Measurements from ENCODE around the gene IL17RD. TPM values are rescaled to one million over a fixed set of nuclear protein-coding genes. Genes with fewer than 3 reads are reported as not detected.
A peak's percentile ranks its signal among the peaks of the same experiment; 100 is the strongest.

IL17RD gene
- total RNA-seq, 1 experiment from 2014 or later, result 1.2 TPM

DNA sequence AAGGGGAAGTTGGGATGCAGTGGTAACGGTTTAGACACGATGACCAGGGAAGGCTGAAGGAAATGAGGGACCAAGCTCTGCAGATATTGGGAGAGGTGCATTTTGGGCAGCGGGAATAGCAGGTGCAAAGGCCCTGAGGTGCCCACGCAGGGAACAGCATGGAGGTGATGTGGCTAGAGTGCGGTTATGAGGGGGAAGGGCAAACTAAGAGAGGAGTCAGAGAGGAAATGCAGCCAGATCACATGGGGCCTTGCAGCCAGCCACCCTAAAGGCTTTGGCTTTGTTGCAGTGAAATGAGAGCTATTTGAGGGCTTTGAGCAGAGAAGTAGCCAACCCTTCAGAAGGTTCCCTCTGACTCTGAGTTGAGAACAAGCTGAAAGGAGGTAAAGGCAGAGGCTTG, 102.1 kb downstream of the IL17RD start:
- in situ Hi-C loops (cut with HindIII; ENCODE audit: low pct_unique_long_range_greater_than_20kb, low sequenced_read_pairs), result no loop called here

DNA sequence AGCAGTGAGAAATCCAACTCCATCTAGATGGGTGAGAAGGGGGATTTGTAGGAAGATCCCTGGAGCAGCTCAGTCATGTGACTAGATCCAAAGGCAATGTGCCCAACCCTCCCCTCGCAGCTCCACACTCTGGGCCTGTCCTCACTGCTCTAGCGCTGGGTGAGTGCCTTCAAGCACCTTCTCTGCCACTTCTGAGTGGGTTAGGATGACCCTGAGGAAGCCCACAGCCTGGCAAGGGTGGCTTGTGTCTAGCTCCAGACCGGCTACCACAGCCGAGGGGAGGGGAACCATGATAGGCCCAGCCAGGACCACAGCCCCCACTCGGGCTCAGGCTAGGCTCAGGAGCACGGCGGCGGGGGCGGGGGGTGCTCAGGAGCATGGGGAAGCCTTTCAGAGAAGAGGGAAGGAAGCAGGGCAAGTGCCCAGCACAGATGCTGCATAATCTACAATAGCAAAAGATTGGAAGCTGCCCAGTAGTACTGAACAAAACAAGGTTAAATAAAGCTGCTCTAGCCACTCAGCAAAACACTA, 103.0 kb downstream of the IL17RD start:
- in situ Hi-C loops (cut with HindIII; ENCODE audit: low pct_unique_long_range_greater_than_20kb, low sequenced_read_pairs), result no loop called here
- no peak for DNase-seq (ENCODE audit: low read depth, low spot score)

More for the DNA sequence above, 102.1 kb downstream of the IL17RD start:
- DNase-seq (ENCODE audit: low read depth, low spot score), result no peak

DNA sequence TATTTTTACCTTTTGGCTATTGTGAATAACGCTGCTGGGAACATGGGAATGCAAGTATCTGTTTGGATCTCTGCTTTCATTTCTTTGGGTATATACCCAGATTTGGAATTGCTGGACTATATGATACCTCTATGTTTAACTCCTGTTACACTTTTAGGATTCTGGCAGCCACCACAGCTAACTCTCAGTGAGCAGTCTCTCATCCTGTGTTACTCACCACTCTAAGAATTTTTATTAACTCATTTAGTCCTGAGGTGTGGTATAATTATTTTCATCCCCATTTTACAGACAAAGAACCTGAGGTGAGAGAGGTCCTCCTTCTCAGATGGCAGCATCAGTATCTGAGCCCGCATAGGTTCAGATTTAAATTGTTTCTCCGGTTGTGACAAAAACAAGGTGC, 103.6 kb downstream of the IL17RD start:
- DNase-seq (ENCODE audit: low read depth, low spot score), result no peak
- in situ Hi-C loops (cut with HindIII; ENCODE audit: low pct_unique_long_range_greater_than_20kb, low sequenced_read_pairs), result no loop called here

DNA sequence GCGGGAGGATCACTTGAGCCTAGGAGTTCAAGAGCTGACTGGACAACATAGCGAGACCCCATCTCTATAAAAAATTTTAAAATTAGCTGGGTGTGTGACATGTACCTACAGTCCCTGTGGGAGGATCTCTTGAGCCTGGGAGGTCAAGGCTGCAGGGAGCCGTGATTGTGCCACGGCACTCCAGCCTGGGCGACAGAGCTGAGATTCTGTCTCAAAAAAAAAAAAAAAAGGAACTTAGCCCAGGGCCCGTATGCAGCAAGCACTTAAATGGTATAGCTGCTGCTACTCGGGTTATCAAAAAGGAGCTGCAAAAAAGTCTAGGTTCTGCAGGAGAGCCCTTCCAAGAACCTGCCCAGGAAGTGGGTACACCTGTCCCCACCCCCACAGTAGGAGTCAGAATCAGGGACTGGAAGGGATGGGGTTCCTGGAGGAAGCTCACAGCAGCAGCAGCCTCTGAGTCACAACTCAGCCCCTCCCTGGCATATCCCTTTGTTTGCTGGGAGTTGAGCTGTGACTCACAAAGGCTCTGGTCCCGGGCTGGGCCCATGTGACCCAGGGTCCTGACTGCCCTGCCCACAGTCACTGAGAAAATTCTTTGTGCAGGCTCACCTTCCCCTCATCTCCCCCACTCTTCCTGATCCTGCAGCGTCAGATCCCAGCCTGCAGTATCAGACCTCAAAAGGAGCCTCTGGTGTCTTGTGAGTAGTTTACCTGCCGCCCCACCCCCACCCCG, 104.9 kb downstream of the IL17RD start, which contains the start of gene SPATA12:
Gene SPATA12 (plus strand): TSS at position 576 of the 733 bp plus-strand sequence. CDS start 13,031 bp downstream, outside the sequence.
- in situ Hi-C loops (cut with HindIII; ENCODE audit: low pct_unique_long_range_greater_than_20kb, low sequenced_read_pairs), result no loop called here
- peak; percentile 90 for DNase-seq (ENCODE audit: low read depth, low spot score)

DNA sequence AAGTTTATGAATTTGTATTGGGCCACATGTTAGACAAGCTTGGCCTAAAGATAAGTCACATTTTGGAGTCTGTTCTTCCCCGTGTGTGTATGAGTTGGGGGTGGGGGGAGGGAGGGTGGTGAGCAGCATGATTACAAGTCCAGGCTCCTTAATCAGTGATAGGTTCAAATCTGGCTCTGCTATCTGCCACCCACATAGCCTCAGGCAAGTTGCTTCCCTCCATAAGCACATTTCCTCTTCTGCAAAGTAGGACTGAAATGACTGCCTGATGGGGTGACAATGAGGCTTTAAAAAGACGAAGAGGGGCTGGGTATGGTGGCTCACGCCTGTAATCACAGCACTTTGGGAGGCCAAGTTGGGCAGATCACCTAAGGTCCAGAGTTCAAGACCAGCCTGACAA, 105.7 kb downstream of the IL17RD start:
- no peak for DNase-seq (ENCODE audit: low read depth, low spot score)
- in situ Hi-C loops (cut with HindIII; ENCODE audit: low pct_unique_long_range_greater_than_20kb, low sequenced_read_pairs), result no loop called here

DNA sequence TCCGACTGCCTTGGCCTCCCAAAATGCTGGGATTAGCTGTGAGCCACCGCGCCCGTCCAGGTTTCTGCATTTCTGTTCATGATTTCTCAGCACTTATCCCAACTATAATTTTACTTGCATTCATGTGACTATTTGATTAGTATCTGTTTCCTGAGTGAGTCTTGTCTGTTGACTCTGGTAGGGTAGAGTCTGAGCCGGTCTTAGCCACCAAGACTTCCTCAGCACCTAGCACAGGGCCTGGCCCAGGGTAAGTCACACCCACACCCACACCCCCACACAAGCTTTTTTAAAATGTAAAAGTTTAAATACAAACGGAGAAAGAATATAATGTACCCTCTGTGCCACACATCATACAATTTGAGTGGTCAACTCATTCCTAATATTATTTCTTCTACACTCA, 107.8 kb downstream of the IL17RD start:
- in situ Hi-C loops (cut with HindIII; ENCODE audit: low pct_unique_long_range_greater_than_20kb, low sequenced_read_pairs), result no loop called here
- DNase-seq (ENCODE audit: low read depth, low spot score), result no peak

DNA sequence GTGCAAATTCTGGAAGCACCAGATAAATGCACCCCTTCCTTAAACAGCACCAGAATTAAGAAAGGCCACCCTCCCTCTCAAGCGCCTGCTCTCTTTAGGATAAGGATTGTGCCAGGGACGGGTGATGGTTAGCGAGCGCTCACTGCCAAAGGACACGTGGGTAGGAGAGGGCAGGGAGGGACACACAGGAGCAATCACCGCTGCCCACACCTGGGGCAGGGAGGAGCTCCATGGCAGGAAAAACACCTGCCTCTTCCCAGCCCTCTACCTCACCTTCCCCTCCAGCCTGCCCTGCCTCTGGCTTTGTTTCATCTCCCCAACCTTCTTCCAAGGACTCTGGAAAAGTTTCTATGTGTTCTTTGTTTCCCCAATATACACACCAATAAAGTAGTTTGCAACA, 112.0 kb downstream of the IL17RD start:
- no peak for DNase-seq (ENCODE audit: low read depth, low spot score)
- in situ Hi-C loops (cut with HindIII; ENCODE audit: low pct_unique_long_range_greater_than_20kb, low sequenced_read_pairs), result no loop called here

DNA sequence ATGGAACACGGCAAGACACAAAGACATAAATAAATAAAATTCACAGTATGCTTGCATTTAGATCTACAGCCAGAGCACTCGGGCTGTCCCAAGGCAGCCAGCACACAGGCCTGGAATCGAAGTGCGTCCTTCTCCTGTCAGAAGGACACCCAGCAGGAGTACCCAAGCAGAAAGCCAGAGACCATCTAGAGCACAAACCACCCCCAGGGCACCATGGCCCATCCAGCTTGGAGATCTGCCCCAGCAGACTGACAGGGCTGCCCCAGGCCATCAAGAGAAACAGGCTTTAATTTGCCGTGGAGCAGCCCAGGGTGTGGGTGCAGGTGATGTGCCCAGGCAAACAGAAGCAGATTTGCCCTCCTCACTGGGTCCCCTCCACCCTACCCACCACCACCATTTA, 112.5 kb downstream of the IL17RD start:
- DNase-seq (ENCODE audit: low read depth, low spot score), result no peak
- in situ Hi-C loops (cut with HindIII; ENCODE audit: low pct_unique_long_range_greater_than_20kb, low sequenced_read_pairs), result no loop called here

DNA sequence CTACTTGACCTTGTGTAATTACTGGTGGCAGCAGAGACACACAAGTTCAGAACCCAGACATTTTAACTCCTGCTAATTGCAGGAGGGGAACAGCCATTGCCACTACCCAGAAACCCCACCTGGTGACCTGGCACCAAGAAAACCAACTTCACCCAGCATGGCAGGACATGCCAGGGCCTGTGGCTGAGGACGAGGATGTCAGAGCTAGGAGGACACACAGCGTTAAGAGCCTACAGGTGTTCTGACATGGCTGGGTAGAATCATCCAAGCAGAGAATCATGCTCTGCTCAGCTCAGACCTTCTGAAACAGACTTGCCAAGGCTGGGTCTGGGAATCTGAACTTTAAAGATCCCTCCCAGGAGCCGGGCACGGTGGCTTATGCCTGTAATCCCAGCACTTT, 116.4 kb downstream of the IL17RD start:
- in situ Hi-C loops (cut with HindIII; ENCODE audit: low pct_unique_long_range_greater_than_20kb, low sequenced_read_pairs), result no loop called here
- DNase-seq (ENCODE audit: low read depth, low spot score), result no peak

DNA sequence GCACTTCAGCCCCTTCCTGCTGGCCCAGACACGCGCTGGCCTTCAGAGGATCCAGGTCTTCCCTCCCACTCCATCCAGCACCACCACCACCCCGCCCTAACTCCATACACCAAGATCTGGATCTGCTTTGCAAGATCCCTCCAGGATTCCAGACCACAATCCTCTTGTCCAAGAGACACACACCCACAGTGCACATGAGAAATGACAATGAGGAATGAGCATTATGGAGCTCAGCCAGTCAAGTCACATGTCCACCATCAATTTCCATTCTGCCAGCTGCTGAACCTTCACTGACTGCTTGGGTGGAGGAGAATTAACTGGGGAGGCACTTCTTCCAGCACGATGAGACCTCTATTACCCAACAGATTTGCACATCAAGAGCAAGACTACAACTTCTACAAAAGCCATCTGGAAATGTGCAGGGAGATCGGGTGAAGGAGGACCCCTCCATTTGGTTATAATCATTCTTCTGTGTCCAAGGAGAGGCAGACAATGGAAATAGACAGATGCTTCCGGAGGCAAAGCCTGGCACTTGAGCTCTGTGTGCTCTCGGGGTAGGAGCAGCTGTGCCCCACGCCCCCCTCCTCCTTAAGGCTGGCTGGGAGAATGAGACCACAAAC, 117.0 kb downstream of the IL17RD start:
- in situ Hi-C loops (cut with HindIII; ENCODE audit: low pct_unique_long_range_greater_than_20kb, low sequenced_read_pairs), result no loop called here

DNA sequence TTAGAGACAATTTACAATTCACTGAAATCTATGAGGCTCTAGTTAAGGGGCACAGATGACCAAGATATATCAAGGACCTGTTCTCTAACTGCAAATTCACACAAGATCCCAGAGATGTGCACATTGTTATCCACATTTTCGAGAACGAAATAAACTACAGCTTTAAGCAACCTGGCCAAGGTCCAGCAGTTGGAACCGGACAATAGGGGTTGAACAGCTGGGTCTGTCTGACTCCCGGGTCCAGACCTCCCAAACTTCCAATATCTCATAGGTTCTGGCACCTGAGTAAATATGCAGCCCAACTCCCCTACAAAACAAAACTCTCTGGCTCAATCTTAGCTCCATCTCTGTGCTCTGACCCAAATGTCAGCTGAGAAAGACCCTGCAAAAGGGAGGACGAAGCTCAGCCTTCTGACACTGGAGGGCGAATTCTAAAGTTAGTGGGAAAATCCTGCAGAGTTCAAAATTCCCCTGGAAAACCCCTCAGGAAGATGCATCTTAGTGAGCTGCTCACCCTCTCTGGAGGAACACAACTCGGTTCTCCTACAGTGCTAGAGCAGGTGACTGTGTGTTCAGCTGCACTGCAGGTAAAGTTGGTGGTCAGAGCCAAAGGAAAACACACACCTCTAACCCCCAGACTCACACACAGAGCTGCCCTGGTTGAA, 118.9 kb downstream of the IL17RD start:
- no peak for DNase-seq (ENCODE audit: low read depth, low spot score)
- in situ Hi-C loops (cut with HindIII; ENCODE audit: low pct_unique_long_range_greater_than_20kb, low sequenced_read_pairs), result no loop called here

More for the DNA sequence above, 117.0 kb downstream of the IL17RD start:
- DNase-seq (ENCODE audit: low read depth, low spot score), result peak; percentile 24

DNA sequence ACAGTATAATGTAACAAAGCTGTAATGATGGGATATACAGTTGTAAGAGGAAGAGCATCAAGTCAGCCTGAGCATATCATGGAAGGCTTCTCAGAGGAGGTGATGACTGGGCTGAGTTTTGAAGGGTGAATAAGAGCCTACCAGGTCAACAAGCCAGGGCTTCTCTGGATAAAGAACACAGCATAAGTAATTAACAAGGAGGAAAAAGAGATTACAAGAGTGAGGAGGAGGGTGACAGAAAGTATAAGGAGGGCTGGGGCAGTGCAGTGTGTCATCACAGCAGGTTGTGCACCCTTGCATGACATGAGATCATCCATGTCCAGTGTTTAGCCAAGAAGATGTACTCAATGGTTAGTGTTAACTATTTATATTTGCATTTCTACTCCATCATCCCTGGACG, 121.6 kb downstream of the IL17RD start:
- DNase-seq (ENCODE audit: low read depth, low spot score), result no peak
- in situ Hi-C loops (cut with HindIII; ENCODE audit: low pct_unique_long_range_greater_than_20kb, low sequenced_read_pairs), result no loop called here

DNA sequence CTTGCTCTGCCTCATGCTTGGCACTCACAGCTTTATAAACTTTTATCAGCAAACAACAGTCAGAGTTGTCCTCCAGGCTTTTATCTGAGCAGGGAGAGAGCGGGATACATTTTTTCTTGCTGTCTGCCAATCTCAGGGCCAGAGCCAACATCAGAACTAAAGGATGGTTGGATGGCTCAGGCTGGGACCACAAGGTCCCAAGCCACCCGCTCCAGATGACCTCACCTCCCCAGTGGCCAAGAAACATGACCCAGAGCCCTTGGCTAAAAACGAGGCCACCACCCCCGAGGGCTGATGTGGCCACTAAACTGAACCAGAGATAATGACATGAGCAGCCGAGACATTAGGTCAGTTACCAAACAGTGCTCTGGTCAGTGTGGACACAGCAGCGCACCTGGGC, 123.5 kb downstream of the IL17RD start:
- in situ Hi-C loops (cut with HindIII; ENCODE audit: low pct_unique_long_range_greater_than_20kb, low sequenced_read_pairs), result no loop called here
- DNase-seq (ENCODE audit: low read depth, low spot score), result no peak

Other genes starting within 250 kb of the IL17RD start
- gene SPATA12, start 104.7 kb downstream of the IL17RD start, total RNA-seq (2014; rRNA removed; shearing (Covaris generic)), result 0.42 and 0.69 TPM in 2 replicates
- gene HESX1, start 34.6 kb upstream of the IL17RD start, total RNA-seq (2014; rRNA removed; shearing (Covaris generic)), result 0.53 and 0.87 TPM in 2 replicates
- 34.3 and 36.5 TPM in 2 replicates for gene APPL1, start 62.4 kb upstream of the IL17RD start, total RNA-seq (2014; rRNA removed; shearing (Covaris generic))
- not detected in 2 replicates for gene ASB14, start 127.3 kb upstream of the IL17RD start, total RNA-seq (2014; rRNA removed; shearing (Covaris generic))